ENCODE measurements around the gene FBXO24.

GRCh38 chr7:100559127-100559526, 27.0 kb upstream of the FBXO24 start:
- no peak for TF ChIP-seq CTCF (optimal IDR thresholded peaks at IDR 0.05 in 1 of 3, IDR thresholded peaks at IDR 0.05 in 1 of 3, conservative IDR thresholded peaks at IDR 0.05 in 1 of 3; ENCODE audit: extremely low read depth in 1 of 3, insufficient read depth in 2 of 3, low read length in 3 of 3)
- TF ChIP-seq EZH2 (IDR thresholded peaks at IDR 0.05; ENCODE audit: low read length): no peak
